ENCODE results near the gene WDR5.
"Not testable (repeated sequence)": the region's sequence is repeated elsewhere in the genome, so short reads cannot be mapped to it uniquely, and the experiment has no call there.

WDR5 gene

DNA sequence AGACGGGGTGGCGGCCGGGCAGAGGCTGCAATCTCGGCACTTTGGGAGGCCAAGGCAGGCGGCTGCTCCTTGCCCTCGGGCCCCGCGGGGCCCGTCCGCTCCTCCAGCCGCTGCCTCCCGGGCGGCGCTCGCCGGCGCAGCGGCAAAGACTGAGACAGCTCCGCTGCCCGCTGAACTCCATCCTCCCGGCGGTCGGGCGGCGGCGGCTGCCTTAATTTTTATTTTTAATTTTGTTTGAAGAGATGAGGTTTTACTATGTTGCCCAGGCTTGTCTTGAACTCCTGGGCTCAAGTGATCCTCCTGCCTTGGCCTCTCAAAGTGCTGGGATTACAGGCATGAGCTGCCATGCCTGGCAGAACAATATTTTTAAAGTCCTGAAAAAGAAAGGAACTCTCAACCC lies 16.9 kb upstream of the WDR5 start:
- not testable (repeated sequence) for H3K9ac ChIP-seq (ENCODE audit: low read depth, low read length); H3K36me3 ChIP-seq (ENCODE audit: control insufficient read depth, insufficient read depth, low read length); H3K27me3 ChIP-seq (ENCODE audit: control insufficient read depth, insufficient read depth, low read length); H3K27ac ChIP-seq (ENCODE audit: low read depth, low read length); H3K4me1 ChIP-seq (ENCODE audit: control insufficient read depth, insufficient read depth, low read length); H3K4me3 ChIP-seq (ENCODE audit: low read depth, low read length); H3K9me3 ChIP-seq (ENCODE audit: control insufficient read depth, insufficient read depth, low read length)

DNA sequence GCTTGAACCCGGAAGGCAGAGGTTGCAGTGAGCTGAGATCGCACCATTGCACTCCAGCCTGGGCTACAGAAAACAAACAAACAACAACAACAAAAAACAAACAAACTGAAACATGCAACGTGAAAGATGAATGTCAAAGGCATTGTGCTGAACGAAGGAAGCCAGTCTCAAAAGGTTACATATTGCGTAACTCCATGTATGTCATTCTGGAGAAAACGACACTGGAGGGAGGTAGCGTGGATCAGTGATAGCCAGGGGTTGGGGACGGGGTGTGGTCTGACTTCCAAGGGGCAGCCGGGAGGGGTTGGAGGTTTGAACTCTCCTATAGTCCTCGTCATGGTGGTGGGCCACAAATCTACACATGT lies 12.1 kb upstream of the WDR5 start:
- Histone ChIP-seq H3K9me3 (ENCODE audit: control insufficient read depth, insufficient read depth, low read length) (0 out of 2 replicates have a peak, but pooled peaks cover 3% of the 10 kb centered on the region), H3K27ac (ENCODE audit: low read depth, low read length) (no peak overlapping the region), H3K4me3 (ENCODE audit: low read depth, low read length) (no peak overlapping the region), H3K4me1 (ENCODE audit: control insufficient read depth, insufficient read depth, low read length) (no peaks in the 10 kb centered on the region), H3K27me3 (ENCODE audit: control insufficient read depth, insufficient read depth, low read length) (no peaks in the 10 kb centered on the region), H3K9ac (ENCODE audit: low read depth, low read length) (no peak overlapping the region), H3K36me3 (ENCODE audit: control insufficient read depth, insufficient read depth, low read length) (no peaks in the 10 kb centered on the region)

DNA sequence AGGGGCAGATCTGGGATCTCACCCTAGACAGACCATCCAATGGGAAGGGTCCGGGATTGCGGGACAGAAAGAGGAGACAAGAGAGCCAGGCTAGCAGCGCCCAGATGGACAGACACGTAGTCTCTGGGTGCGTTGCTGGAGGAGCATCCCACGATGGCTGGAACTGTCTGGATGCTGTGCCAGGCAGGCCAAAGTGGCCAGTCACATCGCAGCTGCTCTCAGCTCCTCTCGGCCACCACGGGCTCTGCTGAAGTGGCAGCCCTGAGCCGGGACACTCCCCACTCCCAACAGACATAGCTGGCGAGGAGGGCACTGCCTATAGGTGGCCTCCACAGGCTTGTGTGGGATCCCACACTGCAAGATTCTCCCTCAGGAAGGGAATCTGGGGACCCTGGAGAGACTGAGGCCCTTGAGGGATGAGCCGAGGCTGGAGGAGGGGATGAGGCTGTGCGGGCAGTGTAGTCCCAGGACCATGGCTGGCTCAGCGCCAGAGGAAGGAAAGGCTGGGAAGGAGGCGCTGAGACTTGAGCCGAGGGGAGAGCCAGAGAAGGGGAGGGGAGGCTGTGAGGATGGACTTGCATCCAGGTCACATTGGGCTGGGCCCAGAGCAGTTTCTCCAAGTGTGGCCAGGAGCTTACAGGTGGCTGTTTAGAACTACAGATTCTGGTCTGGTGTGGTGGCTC lies 10.3 kb upstream of the WDR5 start:
- H3K27ac ChIP-seq (ENCODE audit: low read depth, low read length), result no peak overlapping the region
- no peak overlapping the region for H3K4me3 ChIP-seq (ENCODE audit: low read depth, low read length)
- no peaks in the 10 kb centered on the region for H3K4me1 ChIP-seq (ENCODE audit: control insufficient read depth, insufficient read depth, low read length)
- H3K9me3 ChIP-seq (ENCODE audit: control insufficient read depth, insufficient read depth, low read length), result no peaks in the 10 kb centered on the region
- no peaks in the 10 kb centered on the region for H3K36me3 ChIP-seq (ENCODE audit: control insufficient read depth, insufficient read depth, low read length)
- H3K27me3 ChIP-seq (ENCODE audit: control insufficient read depth, insufficient read depth, low read length), result no peaks in the 10 kb centered on the region
- H3K9ac ChIP-seq (ENCODE audit: low read depth, low read length), result no peak overlapping the region

DNA sequence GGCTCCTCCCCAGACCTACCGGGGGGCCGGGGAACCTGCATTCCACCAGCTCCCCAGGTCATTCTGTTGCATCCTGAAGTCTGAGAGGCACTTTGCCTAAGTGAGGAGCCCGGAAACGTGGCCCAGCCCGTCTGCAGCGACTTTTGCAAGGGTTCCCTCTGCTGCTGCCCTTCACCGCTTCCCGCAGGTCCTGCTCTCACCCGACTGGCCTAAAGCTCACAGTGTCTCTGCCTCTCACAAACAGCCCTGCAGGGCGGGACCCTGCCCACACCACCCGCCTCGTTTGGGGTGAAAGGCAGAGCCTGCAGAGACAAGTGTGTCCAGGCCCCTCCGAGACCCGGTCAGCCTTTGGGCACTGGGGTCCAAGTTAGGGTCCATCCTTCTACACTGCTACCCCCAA lies 9.5 kb upstream of the WDR5 start:
- Histone ChIP-seq H3K36me3 (ENCODE audit: control insufficient read depth, insufficient read depth, low read length) (no peaks in the 10 kb centered on the region), H3K9ac (ENCODE audit: low read depth, low read length) (no peak overlapping the region), H3K27ac (ENCODE audit: low read depth, low read length) (no peak overlapping the region), H3K4me1 (ENCODE audit: control insufficient read depth, insufficient read depth, low read length) (peaks cover 8% of the 10 kb centered on the region), H3K9me3 (ENCODE audit: control insufficient read depth, insufficient read depth, low read length) (no peaks in the 10 kb centered on the region), H3K27me3 (ENCODE audit: control insufficient read depth, insufficient read depth, low read length) (no peaks in the 10 kb centered on the region), H3K4me3 (ENCODE audit: low read depth, low read length) (no peak overlapping the region)

DNA sequence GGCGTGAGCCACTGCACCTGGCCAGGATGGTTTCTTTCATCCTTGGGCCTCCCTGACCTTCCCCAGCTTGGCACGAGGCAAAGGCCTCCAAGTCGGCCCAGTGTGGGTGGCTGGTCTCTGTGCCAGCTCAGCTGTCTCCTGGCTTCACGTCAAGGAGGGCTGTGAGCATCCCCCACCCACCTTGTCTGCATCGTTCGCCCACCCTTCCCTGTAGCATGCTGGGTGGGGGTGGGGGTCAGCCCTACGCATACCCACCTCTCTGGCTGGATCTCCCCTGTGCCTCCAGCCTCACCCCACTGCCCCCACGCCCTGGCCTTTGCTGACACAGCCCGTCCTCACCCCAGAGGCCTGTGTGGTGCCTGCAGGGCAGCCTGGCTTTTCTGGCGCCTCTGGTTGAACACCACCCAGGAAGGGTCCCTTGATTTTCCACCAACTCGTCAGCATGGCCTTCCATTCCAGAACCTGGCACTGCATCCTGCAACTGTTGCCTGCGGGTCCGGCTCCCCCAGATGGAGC lies 8.8 kb upstream of the WDR5 start:
- Histone ChIP-seq H3K27me3 (ENCODE audit: control insufficient read depth, insufficient read depth, low read length) (no peaks in the 10 kb centered on the region), H3K27ac (ENCODE audit: low read depth, low read length) (no peak overlapping the region), H3K36me3 (ENCODE audit: control insufficient read depth, insufficient read depth, low read length) (no peaks in the 10 kb centered on the region), H3K9me3 (ENCODE audit: control insufficient read depth, insufficient read depth, low read length) (no peaks in the 10 kb centered on the region), H3K4me3 (ENCODE audit: low read depth, low read length) (no peak overlapping the region), H3K4me1 (ENCODE audit: control insufficient read depth, insufficient read depth, low read length) (peaks cover 13% of the 10 kb centered on the region), H3K9ac (ENCODE audit: low read depth, low read length) (no peak overlapping the region)

DNA sequence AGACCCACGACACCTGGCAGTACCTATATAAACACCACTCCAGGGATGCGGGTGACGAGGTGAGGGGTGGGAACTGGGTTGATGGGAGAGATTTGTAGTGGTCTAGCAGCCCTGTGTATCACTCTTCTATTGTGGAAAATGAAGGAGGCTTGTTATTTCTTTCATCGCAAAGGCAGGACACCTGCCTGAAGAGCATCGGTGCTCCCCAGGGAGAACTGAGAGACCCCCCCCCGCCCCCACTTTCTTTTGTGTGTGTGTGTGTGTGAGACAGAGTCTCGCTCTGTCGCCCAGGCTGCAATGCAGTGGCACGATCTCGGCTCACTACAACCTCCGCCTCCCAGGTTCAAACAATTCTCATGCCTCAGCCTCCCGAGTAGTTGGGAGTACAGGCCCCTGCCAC lies 8.3 kb upstream of the WDR5 start:
- Histone ChIP-seq H3K4me1 (ENCODE audit: control insufficient read depth, insufficient read depth, low read length) (peaks cover 13% of the 10 kb centered on the region), H3K27me3 (ENCODE audit: control insufficient read depth, insufficient read depth, low read length) (no peaks in the 10 kb centered on the region), H3K27ac (ENCODE audit: low read depth, low read length) (no peak overlapping the region)

DNA sequence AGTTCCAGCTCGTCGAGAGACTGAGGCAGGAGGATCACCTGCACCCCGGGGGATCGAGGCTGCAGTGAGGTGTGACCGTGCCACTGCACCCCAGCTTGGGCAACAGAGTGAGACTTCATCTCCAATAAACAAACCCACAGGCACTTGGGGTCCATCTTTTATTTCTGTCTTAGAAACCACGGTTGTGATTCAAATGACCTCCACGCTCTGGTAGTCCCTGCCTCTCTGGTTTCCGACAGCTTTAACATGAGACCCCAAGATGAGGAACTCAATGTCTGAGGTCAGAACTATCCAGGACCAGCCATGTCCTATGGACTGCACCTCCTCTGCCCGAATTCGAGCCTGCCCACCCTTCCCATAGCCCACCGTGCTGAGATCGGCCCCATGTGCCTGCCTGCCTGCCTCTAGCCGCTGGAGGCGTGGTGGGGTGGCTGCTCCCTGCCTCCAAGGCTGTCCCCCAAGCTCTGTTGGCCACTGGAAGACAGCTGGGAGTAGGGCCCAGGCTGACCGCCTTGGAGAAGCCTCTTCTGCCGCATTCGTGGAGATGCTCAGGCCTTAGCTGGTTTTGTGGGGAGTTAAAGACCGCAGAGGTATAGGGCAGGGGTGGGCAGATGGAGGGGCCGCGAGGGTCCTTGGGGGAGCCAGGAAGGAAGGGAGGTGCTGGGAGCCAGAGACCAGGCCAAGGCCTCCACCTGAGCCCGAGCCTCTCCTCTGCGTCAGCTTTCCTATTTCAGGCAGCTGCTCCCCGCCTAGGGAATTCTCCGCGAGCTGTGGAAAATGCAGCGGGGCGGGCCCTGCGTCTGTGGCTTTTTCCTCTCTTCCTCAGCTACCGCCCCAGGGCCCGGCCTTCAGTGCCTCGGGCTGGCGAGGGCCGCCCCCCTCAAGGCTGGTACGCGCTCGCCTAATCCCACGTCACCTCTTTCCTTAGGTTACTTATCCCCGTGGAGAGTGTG lies 6.9 kb upstream of the WDR5 start:
- no peak overlapping the region for H3K27ac ChIP-seq (ENCODE audit: low read depth, low read length)
- H3K4me3 ChIP-seq (ENCODE audit: low read depth, low read length), result no peak overlapping the region
- H3K27me3 ChIP-seq (ENCODE audit: control insufficient read depth, insufficient read depth, low read length), result no peaks in the 10 kb centered on the region
- no peaks in the 10 kb centered on the region for H3K36me3 ChIP-seq (ENCODE audit: control insufficient read depth, insufficient read depth, low read length)
- H3K9me3 ChIP-seq (ENCODE audit: control insufficient read depth, insufficient read depth, low read length), result no peaks in the 10 kb centered on the region
- H3K4me1 ChIP-seq (ENCODE audit: control insufficient read depth, insufficient read depth, low read length), result peaks cover 13% of the 10 kb centered on the region
- no peak overlapping the region for H3K9ac ChIP-seq (ENCODE audit: low read depth, low read length)

More for the DNA sequence above, 8.3 kb upstream of the WDR5 start:
- Histone ChIP-seq H3K36me3 (ENCODE audit: control insufficient read depth, insufficient read depth, low read length) (no peaks in the 10 kb centered on the region), H3K9me3 (ENCODE audit: control insufficient read depth, insufficient read depth, low read length) (no peaks in the 10 kb centered on the region), H3K4me3 (ENCODE audit: low read depth, low read length) (no peak overlapping the region), H3K9ac (ENCODE audit: low read depth, low read length) (no peak overlapping the region)

DNA sequence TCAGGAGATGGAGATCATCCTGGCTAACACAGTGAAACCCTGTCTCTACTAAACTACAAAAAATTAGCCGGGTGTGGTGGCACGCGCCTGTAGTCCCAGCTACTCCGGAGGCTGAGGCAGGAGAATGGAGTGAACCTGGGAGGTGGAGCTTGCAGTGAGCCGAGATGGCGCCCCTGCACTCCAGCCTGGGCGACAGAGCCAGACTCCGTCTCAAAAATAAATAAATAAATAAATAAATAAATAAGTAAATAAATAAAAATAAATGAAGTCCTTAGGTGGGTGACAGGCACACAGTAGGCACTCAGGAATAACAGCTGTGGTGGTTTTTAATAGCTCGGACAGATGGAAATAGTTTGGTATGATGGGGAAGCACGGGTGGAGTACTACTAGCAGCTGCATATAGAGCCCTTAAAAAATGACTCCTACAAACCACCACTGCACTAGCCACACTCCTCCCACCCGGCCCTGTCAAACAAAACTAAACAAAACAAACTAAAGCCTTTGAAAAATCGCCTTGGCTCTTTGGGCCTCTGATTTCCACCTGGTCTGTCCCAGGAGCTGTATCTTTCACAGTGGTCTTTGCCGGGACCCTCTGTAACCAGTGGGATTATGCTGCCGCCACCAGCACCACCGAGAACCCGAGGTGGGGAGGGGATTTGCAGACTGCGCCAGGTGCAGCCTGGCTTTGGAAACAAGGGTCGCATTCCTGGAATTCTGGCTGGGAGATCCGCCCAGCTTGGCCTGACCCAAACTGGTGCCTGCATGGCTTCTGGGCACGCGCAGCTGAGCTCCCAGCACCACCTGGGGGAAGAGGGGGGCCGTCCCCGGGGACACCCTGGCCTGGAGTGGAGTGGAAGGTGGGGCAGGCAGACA lies 5.1 kb upstream of the WDR5 start:
- Histone ChIP-seq H3K9ac (ENCODE audit: low read depth, low read length) (no peak overlapping the region), H3K27me3 (ENCODE audit: control insufficient read depth, insufficient read depth, low read length) (no peaks in the 10 kb centered on the region), H3K27ac (ENCODE audit: low read depth, low read length) (peak overlapping the region; percentile 14), H3K4me1 (ENCODE audit: control insufficient read depth, insufficient read depth, low read length) (peaks cover 20% of the 10 kb centered on the region), H3K36me3 (ENCODE audit: control insufficient read depth, insufficient read depth, low read length) (no peaks in the 10 kb centered on the region), H3K4me3 (ENCODE audit: low read depth, low read length) (no peak overlapping the region), H3K9me3 (ENCODE audit: control insufficient read depth, insufficient read depth, low read length) (no peaks in the 10 kb centered on the region)

DNA sequence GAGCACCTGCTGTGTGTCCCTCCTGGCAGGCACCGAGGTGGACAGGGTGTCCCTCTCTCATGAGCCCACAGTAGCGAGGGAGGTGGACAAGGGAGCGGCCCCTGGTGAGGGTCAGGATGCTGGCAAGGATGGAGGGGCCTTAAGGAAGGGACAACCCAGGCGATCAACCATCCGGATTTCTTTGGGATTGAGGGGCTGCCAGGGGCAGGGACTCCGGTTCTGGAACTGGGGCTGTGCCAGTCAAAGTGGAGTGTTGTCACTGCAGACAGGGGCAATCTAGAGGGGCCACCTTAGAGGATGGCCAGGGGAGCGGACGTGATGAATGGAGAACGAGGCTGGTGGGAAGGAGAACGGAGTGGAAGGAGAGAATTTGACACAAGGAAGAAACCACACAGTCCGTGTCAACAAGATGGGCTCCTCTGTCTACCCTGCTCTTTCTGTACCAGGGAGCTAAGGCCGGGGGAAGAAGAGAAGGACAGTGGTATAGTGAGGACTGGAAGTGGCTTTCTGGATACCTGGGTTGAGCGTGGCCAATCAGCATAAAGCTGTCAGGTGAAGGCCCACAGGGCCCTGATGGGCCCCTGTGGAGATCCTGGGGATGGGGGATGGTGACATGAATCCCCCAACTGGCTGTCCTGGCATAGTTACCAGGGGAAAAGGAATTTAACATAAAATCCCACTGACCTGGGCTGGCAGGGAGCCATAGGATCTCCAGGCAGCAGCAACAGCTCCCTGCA lies 4.2 kb upstream of the WDR5 start:
- no peaks in the 10 kb centered on the region for H3K36me3 ChIP-seq (ENCODE audit: control insufficient read depth, insufficient read depth, low read length)
- H3K4me3 ChIP-seq (ENCODE audit: low read depth, low read length), result no peak overlapping the region
- no peaks in the 10 kb centered on the region for H3K27me3 ChIP-seq (ENCODE audit: control insufficient read depth, insufficient read depth, low read length)
- H3K27ac ChIP-seq (ENCODE audit: low read depth, low read length), result peak overlapping the region; percentile 14
- H3K9me3 ChIP-seq (ENCODE audit: control insufficient read depth, insufficient read depth, low read length), result no peaks in the 10 kb centered on the region
- H3K4me1 ChIP-seq (ENCODE audit: control insufficient read depth, insufficient read depth, low read length), result peaks cover 20% of the 10 kb centered on the region
- H3K9ac ChIP-seq (ENCODE audit: low read depth, low read length), result no peak overlapping the region; the same call in 1 of the 2 replicates

DNA sequence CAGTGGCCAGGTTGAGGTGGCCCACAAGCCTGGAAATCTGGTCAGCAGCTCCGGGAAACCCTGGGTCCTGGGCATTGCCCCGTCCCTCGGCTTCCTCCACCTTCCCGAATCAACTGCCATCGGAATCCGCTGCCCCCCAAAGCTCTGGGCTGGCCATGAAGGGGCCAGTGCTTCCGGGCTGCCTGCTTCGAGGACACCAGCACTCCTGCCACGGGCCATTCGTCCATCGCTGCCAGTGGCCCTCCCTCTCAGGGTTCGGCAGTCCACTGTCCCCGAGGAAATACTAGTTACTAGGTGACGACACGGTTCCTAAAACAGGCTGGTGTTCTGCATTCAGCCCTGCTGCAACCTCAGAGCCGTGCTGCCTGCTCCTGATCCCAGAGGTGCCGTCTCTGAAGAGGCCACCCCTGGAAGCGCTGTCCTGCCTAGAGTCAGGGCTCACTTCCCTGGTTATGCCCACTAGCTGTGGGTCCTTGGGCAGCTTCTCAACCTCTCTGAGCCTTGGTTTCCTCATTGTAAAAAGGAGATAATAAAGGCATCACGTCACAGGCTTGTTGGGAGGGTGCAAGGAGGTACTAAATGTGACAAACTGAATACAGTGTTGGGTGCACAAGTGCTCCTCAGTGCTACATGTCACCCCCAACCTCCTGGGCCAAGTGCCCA lies 3.5 kb upstream of the WDR5 start:
- Histone ChIP-seq H3K9me3 (ENCODE audit: control insufficient read depth, insufficient read depth, low read length) (no peaks in the 10 kb centered on the region), H3K4me1 (ENCODE audit: control insufficient read depth, insufficient read depth, low read length) (peaks cover 20% of the 10 kb centered on the region), H3K9ac (ENCODE audit: low read depth, low read length) (no peak overlapping the region), H3K4me3 (ENCODE audit: low read depth, low read length) (no peak overlapping the region), H3K27me3 (ENCODE audit: control insufficient read depth, insufficient read depth, low read length) (no peaks in the 10 kb centered on the region), H3K27ac (ENCODE audit: low read depth, low read length) (no peak overlapping the region), H3K36me3 (ENCODE audit: control insufficient read depth, insufficient read depth, low read length) (no peaks in the 10 kb centered on the region)
